ENCODE results near the gene ARG2.

ARG2 gene

DNA sequence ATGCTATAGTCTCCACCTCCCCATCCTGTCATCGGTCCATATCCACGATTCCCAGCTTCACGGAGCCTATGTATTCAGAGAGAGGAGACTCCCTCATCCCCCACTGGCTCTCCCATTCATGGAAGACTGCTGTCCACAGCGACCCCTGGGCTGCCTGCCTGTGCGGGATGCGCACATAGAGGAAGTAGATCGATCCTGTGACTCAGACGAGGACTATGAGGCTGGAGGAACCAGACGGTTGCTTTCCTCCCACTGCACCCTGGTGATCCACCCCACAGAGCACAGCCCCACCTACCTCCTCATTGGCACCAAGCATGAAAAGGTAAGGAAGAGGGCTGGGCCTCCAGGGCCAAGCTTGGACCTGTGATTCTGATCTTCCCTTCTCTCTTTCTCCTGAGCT, 44.0 kb upstream of the ARG2 start:
- Histone ChIP-seq H3K4me3 (no peak overlapping the region), H3K4me2 (peak overlapping the region in 4 of 11 experiments; percentile 1 to 41 (median 24); a peak in 6 of 22 replicates), H3K27me3 (no peaks in the 10 kb centered on the region), H3K27ac (no peak overlapping the region), H3K9me3 (replicated peaks in 1 of 11) (no peaks in the 10 kb centered on the region), H4K20me1 (no peaks in the 10 kb centered on the region), H3K9ac (no peak overlapping the region), H3K36me3 (no peaks in the 10 kb centered on the region), H3K4me1 (peaks cover 0 to 12% (median 0%) of the 10 kb centered on the region in 10 experiments; a peak in 6 of 20 replicates)
- no peak for TF ChIP-seq Cebpa-rat (IDR thresholded peaks at IDR 0.05)

DNA sequence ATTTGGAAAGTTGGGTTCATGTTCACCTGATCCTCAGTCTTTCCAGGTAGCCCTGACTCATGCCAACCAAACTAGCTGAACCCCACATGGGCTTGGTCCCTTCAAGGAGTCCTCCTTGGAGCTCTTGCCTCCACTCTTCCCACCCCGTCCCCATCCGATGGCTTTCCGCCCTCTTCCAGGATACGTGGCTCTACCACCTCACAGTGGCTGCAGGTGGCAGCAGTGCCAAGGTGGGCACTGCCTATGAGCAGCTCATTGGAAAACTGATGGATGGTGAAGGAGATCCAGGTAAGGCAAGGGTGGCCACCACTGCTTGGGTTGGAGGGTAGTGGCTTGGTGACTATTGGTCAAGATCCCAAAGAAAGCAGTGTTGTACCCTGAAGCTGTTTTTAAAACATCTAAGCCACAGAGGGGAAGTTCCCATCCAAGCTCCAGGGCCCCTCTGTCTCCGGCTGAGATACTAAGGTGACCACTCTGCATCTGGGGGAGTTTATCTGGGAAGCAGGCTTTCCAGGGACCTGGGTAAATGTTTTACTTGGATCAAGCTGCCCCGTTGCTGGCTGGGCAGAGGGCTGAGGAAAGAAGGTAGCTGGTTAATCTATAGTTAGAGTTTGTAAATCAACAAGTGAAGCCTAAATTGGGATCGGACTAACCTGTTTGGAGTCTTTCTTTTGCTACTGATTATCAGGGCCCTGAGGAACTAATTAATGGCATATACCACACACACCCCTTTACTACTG, 43.3 kb upstream of the ARG2 start:
- no peaks in the 10 kb centered on the region for H3K27me3 ChIP-seq
- H3K27ac ChIP-seq = no peak overlapping the region
- H3K4me2 ChIP-seq = peak overlapping the region in 3 of 11 experiments; percentile 15 to 41 (median 34); a peak in 3 of 22 replicates
- TF ChIP-seq Cebpa-rat (IDR thresholded peaks at IDR 0.05) = no peak
- H3K36me3 ChIP-seq = no peaks in the 10 kb centered on the region
- no peaks in the 10 kb centered on the region for H4K20me1 ChIP-seq
- no peak overlapping the region for H3K4me3 ChIP-seq
- no peak overlapping the region for H3K9ac ChIP-seq
- H3K4me1 ChIP-seq = peaks cover 0 to 16% (median 0%) of the 10 kb centered on the region in 10 experiments; a peak in 6 of 20 replicates
- H3K9me3 ChIP-seq (replicated peaks in 1 of 11) = no peaks in the 10 kb centered on the region

- Histone ChIP-seq H3K27ac (no peak overlapping the region), H3K4me2 (no peak overlapping the region), H3K27me3 (no peaks in the 10 kb centered on the region), H3K9ac (no peak overlapping the region), H3K36me3 (no peaks in the 10 kb centered on the region), H3K9me3 (replicated peaks in 1 of 11) (no peaks in the 10 kb centered on the region), H4K20me1 (no peaks in the 10 kb centered on the region), H3K4me3 (no peak overlapping the region), H3K4me1 (peaks cover 0 to 21% (median 0%) of the 10 kb centered on the region in 10 experiments; a peak in 6 of 20 replicates)
- no peak for TF ChIP-seq Cebpa-rat (IDR thresholded peaks at IDR 0.05)
These were observed 42.4 kb upstream of the ARG2 start for GRCh38 chr14:67577181-67577808.

GRCh38 chr14:67577909-67578749, 41.6 kb upstream of the ARG2 start:
- peaks cover 0 to 21% (median 0%) of the 10 kb centered on the region in 10 experiments; a peak in 6 of 20 replicates for H3K4me1 ChIP-seq
- no peaks in the 10 kb centered on the region for H3K36me3 ChIP-seq
- no peaks in the 10 kb centered on the region for H3K27me3 ChIP-seq
- no peaks in the 10 kb centered on the region for H3K9me3 ChIP-seq (replicated peaks in 1 of 11)
- no peaks in the 10 kb centered on the region for H4K20me1 ChIP-seq
- no peak for TF ChIP-seq Cebpa-rat (IDR thresholded peaks at IDR 0.05)
- no peak overlapping the region for H3K9ac ChIP-seq
- no peak overlapping the region for H3K27ac ChIP-seq
- H3K4me2 ChIP-seq = no peak overlapping the region
- H3K4me3 ChIP-seq = no peak overlapping the region

DNA sequence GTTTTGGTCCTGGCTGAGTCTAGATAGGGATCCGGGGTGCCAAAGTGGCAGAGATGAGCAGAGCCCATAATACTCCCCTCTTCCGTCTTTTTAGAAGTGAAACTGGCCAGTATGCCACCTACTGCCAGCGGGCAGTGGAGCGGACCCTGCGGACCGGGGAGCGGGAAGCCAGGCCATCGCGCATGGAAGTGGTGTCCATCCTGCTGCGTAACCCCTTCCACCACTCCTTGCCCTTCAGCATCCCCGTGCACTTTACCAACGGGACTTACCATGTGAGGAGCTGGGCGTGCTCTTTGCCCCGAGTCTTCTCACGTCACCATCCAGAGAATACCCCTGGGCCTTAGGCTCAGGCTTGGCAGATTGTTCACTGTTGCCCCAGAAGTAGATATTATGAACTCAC, 40.7 kb upstream of the ARG2 start:
- Histone ChIP-seq H3K4me3 (no peak overlapping the region), H3K4me2 (no peak overlapping the region), H3K36me3 (no peaks in the 10 kb centered on the region), H3K9ac (no peak overlapping the region), H3K4me1 (peaks cover 0 to 21% (median 0%) of the 10 kb centered on the region in 10 experiments; a peak in 6 of 20 replicates), H3K9me3 (replicated peaks in 1 of 11) (no peaks in the 10 kb centered on the region), H4K20me1 (no peaks in the 10 kb centered on the region), H3K27ac (no peak overlapping the region), H3K27me3 (no peaks in the 10 kb centered on the region)
- no peak for TF ChIP-seq Cebpa-rat (IDR thresholded peaks at IDR 0.05)

DNA sequence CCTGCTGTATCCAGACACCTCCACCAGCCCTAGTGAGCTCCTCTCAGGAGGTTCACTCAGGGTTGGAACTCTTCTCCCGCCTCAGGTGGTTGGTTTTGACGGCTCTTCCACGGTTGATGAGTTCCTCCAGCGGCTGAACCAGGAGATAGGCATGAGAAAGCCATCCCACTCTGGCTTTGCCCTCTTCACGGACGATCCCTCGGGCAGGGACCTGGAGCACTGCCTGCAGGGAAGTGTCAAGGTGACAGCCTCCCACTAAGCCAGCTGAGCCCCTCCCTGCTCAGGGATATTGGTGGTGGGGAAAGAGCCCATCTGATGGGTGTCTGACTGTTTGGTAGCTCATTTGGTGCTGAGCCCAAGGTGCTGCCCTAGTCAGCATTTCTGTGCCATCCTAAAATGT, 40.1 kb upstream of the ARG2 start:
- Histone ChIP-seq H3K36me3 (no peaks in the 10 kb centered on the region), H3K4me1 (peaks cover 0 to 21% (median 0%) of the 10 kb centered on the region in 10 experiments; a peak in 6 of 20 replicates), H3K9me3 (replicated peaks in 1 of 11) (no peaks in the 10 kb centered on the region), H3K4me3 (no peak overlapping the region), H3K9ac (no peak overlapping the region), H3K27me3 (no peaks in the 10 kb centered on the region), H4K20me1 (no peaks in the 10 kb centered on the region), H3K27ac (no peak overlapping the region), H3K4me2 (no peak overlapping the region)
- no peak for TF ChIP-seq Cebpa-rat (IDR thresholded peaks at IDR 0.05)

- Histone ChIP-seq H3K27ac (no peak overlapping the region), H3K9ac (no peak overlapping the region), H3K4me1 (peaks cover 0 to 23% (median 0%) of the 10 kb centered on the region in 10 experiments; a peak in 6 of 20 replicates), H3K4me2 (no peak overlapping the region), H3K9me3 (replicated peaks in 1 of 11) (no peaks in the 10 kb centered on the region), H4K20me1 (no peaks in the 10 kb centered on the region), H3K4me3 (no peak overlapping the region), H3K27me3 (no peaks in the 10 kb centered on the region), H3K36me3 (no peaks in the 10 kb centered on the region)
- no peak for TF ChIP-seq Cebpa-rat (IDR thresholded peaks at IDR 0.05)
These were observed 39.2 kb upstream of the ARG2 start for GRCh38 chr14:67580336-67581171.

DNA sequence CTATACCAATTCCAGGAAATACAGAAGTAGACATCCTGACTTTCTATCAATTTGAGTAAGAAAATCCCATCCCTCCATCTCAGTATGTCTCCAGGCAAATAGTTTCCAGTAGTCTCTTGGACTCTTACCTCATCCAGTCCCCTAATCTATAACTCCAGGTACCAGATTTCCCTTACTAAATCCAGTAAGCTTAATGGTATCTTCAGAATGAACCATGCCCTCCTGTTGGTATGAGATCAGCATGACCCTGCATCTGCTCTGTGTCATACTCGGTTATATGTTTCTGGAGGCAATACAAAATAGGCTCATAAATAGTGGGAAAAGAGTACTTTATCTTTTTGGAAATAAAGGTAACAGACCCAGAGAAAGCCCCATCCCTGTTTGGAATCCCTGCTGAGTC, 38.1 kb upstream of the ARG2 start:
- Histone ChIP-seq H4K20me1 (no peaks in the 10 kb centered on the region), H3K4me2 (peak overlapping the region in 1 of 11 experiments; percentile 31; a peak in 1 of 22 replicates), H3K4me3 (no peak overlapping the region), H3K9ac (no peak overlapping the region), H3K4me1 (peaks cover 0 to 27% (median 0%) of the 10 kb centered on the region in 10 experiments; a peak in 6 of 20 replicates), H3K27ac (no peak overlapping the region), H3K27me3 (no peaks in the 10 kb centered on the region), H3K36me3 (no peaks in the 10 kb centered on the region), H3K9me3 (replicated peaks in 1 of 11) (no peaks in the 10 kb centered on the region)
- no peak for TF ChIP-seq Cebpa-rat (IDR thresholded peaks at IDR 0.05)

Data from BLaER1 treated with 17β-estradiol and CSF1 and Interleukin-3, amounts not matched to agents 10 nM and 100 nM (cell line).